ENCODE data around the gene PLCB3.

DNA sequence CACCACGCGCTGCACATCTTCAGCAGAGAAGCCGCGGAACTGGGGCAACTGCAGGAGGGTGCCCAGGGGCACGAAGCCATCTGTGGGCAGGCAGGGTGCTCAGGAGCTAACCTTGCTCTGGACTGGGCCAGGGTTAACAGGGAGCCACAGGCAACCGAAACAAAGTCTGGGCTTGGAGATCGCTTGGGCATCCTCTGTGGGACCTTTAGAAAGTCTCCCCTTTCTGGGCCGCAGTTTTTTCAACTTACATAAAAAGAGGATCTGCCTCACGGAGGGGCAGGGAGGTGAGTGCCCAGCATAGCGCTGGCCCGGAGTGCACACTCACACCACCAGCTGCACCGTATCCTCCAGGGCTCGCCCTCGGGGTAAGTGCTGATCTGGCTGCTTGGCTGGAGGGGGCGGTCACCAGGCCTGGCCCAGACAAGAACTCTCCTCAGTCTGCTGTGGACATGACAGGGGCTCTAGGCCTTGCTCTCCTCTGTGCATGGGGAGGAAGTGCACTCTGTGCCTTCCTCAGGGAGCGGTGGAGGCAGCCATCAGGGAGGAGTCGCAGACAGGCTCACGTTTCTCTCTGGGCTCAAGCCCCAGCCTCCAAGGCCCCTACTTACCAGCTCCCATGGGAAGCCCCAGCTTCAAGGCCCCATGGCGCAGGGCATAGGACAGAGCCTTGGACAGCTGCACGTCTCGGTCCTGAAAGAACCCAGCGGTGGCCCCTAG is 26.3 kb upstream of the PLCB3 start:
- TF ChIP-seq CTCF (IDR thresholded peaks at IDR 0.05) (no peak), POLR2A (IDR thresholded peaks at IDR 0.05) (no peak)
